Calu3 (cell line): ENCODE measurements around the gene AIRE. TPM values are rescaled to one million over a fixed set of nuclear protein-coding genes. Genes with fewer than 3 reads are reported as not detected.
"Not testable (repeated sequence)": the region's sequence is repeated elsewhere in the genome, so short reads cannot be mapped to it uniquely, and the experiment has no call there.

Experiments used
- BruUV-seq: library from RNA; stranded (reverse); fragments of 400-500 nt; replicated peaks from 2 replicates; lab custom pipeline; 2021; lab: Mats Ljungman, UMichigan
- CTCF ChIA-PET: fragments of 300-600 bp; sonication (Branson Sonifier 250); formaldehyde crosslinking; loops from one replicate; lab custom pipeline; 2022; ENCODE audit warnings: antibody characterized with exemption; lab: Charles Lee
- DNase-seq: peaks from one replicate; pipeline ENCODE4 v3.0.0; 2022
- H3K27ac Mint-ChIP-seq: one replicate; pipeline ENCODE4 v1.8.0; 2022; ENCODE audit warnings: mixed read lengths; ENCODE audit not compliant: unreplicated experiment
- H3K27me3 Mint-ChIP-seq: one replicate; pipeline ENCODE4 v1.8.0; 2022; ENCODE audit warnings: mixed read lengths; ENCODE audit not compliant: unreplicated experiment
- H3K36me3 Mint-ChIP-seq: one replicate; pipeline ENCODE4 v1.8.0; 2022; ENCODE audit warnings: mild to moderate bottlenecking, moderate library complexity, mixed read lengths; ENCODE audit not compliant: insufficient read depth, unreplicated experiment
- H3K4me1 Mint-ChIP-seq: one replicate; pipeline ENCODE4 v1.8.0; 2022; ENCODE audit warnings: mild to moderate bottlenecking, low read depth, mixed read lengths; ENCODE audit not compliant: unreplicated experiment
- H3K4me3 Mint-ChIP-seq: one replicate; pipeline ENCODE4 v1.8.0; 2022; ENCODE audit warnings: mild to moderate bottlenecking, low read depth, moderate library complexity, mixed read lengths; ENCODE audit not compliant: unreplicated experiment
- H3K9me3 Mint-ChIP-seq: one replicate; pipeline ENCODE4 v1.8.0; 2022; ENCODE audit warnings: low read depth, mixed read lengths; ENCODE audit not compliant: unreplicated experiment
- intact Hi-C: fragments of 100-400 bp; cut with micrococcal nuclease; formaldehyde crosslinking; loops from one replicate; pipeline ENCODE4 v1.10.0; 2022; ENCODE audit not compliant: unreplicated experiment
- total RNA-seq: library from RNA; stranded (reverse); gene quantifications from 2 replicates; pipeline ENCODE4 v1.2.3, GENCODE V29; 2022
- TF ChIP-seq, protein P1 (sequence below): fragments of 200-600 bp; IDR thresholded peaks from one replicate; pipeline ENCODE4 v1.8.0; 2022; ENCODE audit warnings: antibody characterized with exemption; ENCODE audit not compliant: unreplicated experiment

AIRE gene
- total RNA-seq, 1 experiment from 2014 or later = not detected

DNA sequence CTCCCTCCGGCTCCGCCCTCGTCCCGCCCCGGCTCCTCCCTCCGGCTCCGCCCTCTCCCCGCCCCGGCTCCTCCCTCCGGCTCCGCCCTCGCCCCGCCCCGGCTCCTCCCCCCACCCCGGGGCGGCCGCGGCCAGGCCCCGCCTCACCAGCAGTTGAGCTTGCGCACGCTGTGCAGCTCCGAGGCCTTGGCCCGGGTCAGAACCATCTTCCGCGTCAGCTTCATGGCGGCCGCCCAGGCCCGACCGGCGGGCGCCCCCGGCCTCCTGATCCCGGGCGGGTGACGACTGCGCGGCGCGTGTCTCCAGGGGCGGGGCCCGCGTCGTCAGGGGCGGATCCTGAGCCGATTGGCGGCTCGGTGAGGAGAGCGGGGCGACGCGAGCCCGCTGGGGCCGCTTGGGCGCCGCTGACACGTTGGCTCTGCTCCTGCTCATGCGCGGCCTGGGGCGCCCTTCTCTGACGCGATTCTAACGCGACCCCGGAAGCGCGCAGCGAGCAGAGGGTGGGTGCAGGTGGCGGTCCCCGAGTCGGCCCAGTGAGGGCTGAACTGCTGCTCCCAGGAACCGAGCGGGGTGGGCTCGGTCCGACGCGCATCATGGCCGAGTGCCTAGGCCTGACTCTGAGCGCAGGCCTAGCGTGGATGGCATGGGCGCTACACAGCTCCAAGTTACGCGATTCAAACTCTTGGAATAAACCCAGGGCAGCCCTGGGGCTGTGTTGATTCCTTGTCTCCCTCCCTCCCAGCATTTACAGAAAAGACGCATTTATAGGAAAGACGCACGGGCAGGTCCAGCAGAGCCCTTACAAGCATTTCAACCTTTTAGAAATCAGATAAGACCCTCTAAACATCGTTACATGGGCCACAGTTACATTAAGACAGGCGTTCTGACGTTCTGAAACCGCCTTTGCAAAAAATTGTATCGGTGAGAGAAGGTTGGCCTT lies 53.6 kb downstream of the AIRE start, which contains the start of gene CFAP410:
Gene CFAP410 (minus strand): TSS at position 420 of the 940 bp plus-strand sequence. CDS start 196 bp downstream, at position 224.
- Mint-ChIP-seq H3K27ac (peak within 1 kb of the TSS; percentile 88), H3K4me1 (no peaks in the 10 kb centered on the region), H3K4me3 (peak within 1 kb of the TSS; percentile 92), H3K27me3 (no peaks in the 10 kb centered on the region), H3K9me3 (no peaks in the 10 kb centered on the region), H3K36me3 (peaks cover 14% of the 10 kb centered on the region)
- intact Hi-C loops = no loop called here
- TF ChIP-seq, protein P1, sequence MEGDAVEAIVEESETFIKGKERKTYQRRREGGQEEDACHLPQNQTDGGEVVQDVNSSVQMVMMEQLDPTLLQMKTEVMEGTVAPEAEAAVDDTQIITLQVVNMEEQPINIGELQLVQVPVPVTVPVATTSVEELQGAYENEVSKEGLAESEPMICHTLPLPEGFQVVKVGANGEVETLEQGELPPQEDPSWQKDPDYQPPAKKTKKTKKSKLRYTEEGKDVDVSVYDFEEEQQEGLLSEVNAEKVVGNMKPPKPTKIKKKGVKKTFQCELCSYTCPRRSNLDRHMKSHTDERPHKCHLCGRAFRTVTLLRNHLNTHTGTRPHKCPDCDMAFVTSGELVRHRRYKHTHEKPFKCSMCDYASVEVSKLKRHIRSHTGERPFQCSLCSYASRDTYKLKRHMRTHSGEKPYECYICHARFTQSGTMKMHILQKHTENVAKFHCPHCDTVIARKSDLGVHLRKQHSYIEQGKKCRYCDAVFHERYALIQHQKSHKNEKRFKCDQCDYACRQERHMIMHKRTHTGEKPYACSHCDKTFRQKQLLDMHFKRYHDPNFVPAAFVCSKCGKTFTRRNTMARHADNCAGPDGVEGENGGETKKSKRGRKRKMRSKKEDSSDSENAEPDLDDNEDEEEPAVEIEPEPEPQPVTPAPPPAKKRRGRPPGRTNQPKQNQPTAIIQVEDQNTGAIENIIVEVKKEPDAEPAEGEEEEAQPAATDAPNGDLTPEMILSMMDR = no peak
- peak; percentile 91 for DNase-seq
- CTCF ChIA-PET = interaction anchor here (0.6 to 1.2 kb wide), 2 partner anchors 122 to 454 kb away, joined by 4 to 6 read pairs; no protein-coding TSS in a partner anchor
- BruUV-seq = TSS peak; percentile 87

DNA sequence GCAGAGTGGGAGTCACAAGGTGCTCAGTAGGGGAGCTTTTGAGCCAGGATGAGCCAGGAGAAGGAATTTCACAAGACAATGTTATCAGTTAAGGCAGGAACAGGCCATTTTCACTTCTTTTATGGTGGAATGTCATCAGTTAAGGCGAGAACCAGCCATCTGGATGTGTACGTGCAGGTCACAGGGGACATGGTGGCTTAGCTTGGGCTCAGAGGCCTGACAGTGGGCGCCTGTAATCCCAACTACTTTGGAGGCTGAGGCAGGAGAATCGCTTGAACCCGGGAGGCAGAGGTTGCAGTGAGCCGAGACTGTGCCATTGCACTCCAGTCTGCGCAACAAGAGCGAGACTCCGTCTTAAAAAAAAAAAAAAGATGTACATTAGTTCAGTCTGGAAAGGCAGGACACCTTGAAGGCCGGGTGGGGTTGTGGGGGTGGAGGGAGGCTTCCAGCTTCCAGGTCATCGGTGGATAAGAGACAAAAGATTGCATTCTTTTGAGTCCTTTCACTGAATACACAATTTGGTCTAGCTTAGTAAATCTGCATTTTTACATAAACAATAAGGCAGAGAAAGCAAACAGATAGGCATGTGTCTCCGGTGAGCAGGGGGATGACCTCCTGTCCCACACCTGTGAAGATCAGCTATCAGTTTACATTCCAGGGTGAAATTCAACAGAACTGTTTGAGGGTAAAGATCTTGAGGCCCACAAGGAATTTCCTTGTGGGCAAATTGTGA lies 56.2 kb downstream of the AIRE start:
- H3K4me1 Mint-ChIP-seq, BruUV-seq, H3K27ac Mint-ChIP-seq, DNase-seq, H3K36me3 Mint-ChIP-seq, intact Hi-C loops, CTCF ChIA-PET, H3K4me3 Mint-ChIP-seq, H3K9me3 Mint-ChIP-seq: not testable (repeated sequence)
- H3K27me3 Mint-ChIP-seq = peaks cover 15% of the 10 kb centered on the region

DNA sequence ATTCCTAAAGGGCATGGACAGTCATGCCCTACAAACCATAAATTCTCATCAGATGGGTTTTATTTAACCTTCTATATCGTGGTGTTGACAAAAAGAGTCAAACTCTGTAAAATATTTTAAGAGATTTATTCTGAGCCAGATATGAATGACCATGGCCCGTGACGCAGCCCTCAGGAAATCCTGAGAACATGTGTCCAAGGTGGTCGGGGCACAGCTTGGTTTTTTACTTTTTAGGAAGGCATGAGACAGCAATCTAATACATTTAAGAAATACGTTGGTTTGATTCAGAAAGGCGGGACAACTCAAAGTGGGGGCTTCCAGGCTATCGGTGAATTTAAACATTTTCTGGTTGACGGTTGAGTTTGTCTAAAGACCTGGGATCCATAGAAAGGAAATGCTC lies 57.3 kb downstream of the AIRE start:
- H3K27ac Mint-ChIP-seq, H3K4me1 Mint-ChIP-seq, H3K36me3 Mint-ChIP-seq, intact Hi-C loops, H3K4me3 Mint-ChIP-seq, DNase-seq, H3K9me3 Mint-ChIP-seq, CTCF ChIA-PET, BruUV-seq: not testable (repeated sequence)
- H3K27me3 Mint-ChIP-seq = peaks cover 26% of the 10 kb centered on the region

DNA sequence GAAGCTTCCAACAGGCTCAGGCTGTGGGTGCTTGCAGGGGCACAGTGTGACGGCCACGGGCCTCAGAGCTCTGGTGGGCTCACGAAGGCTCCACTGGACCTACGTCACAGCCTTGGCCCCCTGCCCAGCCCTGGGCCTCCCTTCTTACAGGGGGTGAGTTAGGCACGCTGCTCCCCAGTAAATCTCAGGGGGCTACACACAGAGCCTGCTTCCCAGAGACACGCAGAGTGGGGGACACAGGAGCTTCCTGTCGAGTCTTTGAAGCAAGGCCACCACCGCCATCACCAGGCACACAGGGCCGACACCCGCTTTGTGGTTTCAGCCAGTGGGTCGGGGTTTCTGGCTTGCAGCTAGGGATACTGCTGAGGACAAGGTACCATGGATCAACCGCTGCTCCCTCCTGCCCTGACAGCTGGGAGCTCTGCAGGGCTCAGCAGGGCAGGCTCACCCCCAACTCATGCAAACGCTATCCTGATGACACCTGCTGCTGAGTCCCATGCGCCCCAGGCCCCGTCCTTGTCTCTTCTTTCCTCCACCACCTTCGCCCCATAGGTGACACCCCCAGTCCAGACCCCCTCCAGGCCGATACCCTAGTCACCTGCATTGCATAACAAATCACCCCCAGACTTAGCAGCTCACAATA lies 59.0 kb downstream of the AIRE start:
- intact Hi-C loops = no loop called here
- no TSS peak for BruUV-seq
- Mint-ChIP-seq H3K9me3 (no peaks in the 10 kb centered on the region), H3K27ac (no peak overlapping the region), H3K4me3 (no peak overlapping the region), H3K27me3 (peaks cover 43% of the 10 kb centered on the region), H3K36me3 (peaks cover 2% of the 10 kb centered on the region), H3K4me1 (no peaks in the 10 kb centered on the region)
- no peak for DNase-seq
- TF ChIP-seq, protein P1 = no peak
- CTCF ChIA-PET = no interaction called here

DNA sequence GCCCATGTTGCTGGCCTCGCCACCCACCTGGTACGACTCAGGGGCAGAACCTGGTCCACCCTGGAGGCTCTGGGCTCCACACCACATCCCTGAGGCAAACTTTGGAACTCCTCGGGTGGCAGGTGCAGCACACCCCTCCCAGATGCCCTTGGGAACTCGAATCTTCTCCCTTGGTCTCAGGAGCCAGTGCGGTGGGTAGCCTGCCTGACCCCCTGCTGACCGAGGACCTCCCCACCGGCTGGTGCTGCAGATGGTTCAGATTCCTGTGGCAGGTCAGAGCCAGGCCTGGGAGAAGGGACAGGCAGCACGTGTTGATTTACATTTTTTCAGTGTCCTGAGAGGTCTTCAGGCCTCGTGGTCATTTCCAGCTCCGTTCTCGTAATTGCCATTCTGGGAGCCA lies 59.8 kb downstream of the AIRE start:
- H3K4me3 Mint-ChIP-seq = no peak overlapping the region
- H3K27ac Mint-ChIP-seq = no peak overlapping the region
- no peaks in the 10 kb centered on the region for H3K36me3 Mint-ChIP-seq
- BruUV-seq = no TSS peak
- TF ChIP-seq, protein P1 = no peak
- intact Hi-C loops = no loop called here
- CTCF ChIA-PET = no interaction called here
- no peaks in the 10 kb centered on the region for H3K9me3 Mint-ChIP-seq
- no peaks in the 10 kb centered on the region for H3K4me1 Mint-ChIP-seq
- H3K27me3 Mint-ChIP-seq = peaks cover 44% of the 10 kb centered on the region
- no peak for DNase-seq
